IPS DF 19.7 (cell line): ENCODE data around the gene FASLG.
"Not testable (repeated sequence)": the region's sequence is repeated elsewhere in the genome, so short reads cannot be mapped to it uniquely, and the experiment has no call there.

ENCODE experiments used
- DNase-seq: peaks from one replicate; pipeline ENCODE4 v3.0.0-alpha.2; 2013; ENCODE audit warnings: low read depth, low spot score

FASLG gene

GRCh38 chr1:172680733-172681275 lies 21.9 kb downstream of the FASLG start:
- DNase-seq, result no peak

- DNase-seq, result no peak
Measured at GRCh38 chr1:172682812-172683211, 23.9 kb downstream of the FASLG start.

GRCh38 chr1:172686143-172686542 lies 27.2 kb downstream of the FASLG start:
- DNase-seq, result no peak

GRCh38 chr1:172688428-172689085 lies 29.7 kb downstream of the FASLG start:
- DNase-seq, result not testable (repeated sequence)

- DNase-seq, result not testable (repeated sequence)
Measured at GRCh38 chr1:172690925-172691324, 32.0 kb downstream of the FASLG start.

- DNase-seq, result no peak
Measured at GRCh38 chr1:172697534-172698002, 38.7 kb downstream of the FASLG start.

GRCh38 chr1:172698224-172698623 lies 39.3 kb downstream of the FASLG start:
- DNase-seq, result no peak

- DNase-seq, result no peak
Measured at GRCh38 chr1:172699111-172699510, 40.2 kb downstream of the FASLG start.

- DNase-seq, result no peak
Measured at GRCh38 chr1:172699695-172700227, 40.9 kb downstream of the FASLG start.

GRCh38 chr1:172700556-172700955 lies 41.7 kb downstream of the FASLG start:
- DNase-seq, result no peak

GRCh38 chr1:172704001-172704400 lies 45.1 kb downstream of the FASLG start:
- no peak for DNase-seq

GRCh38 chr1:172704420-172705210 lies 45.7 kb downstream of the FASLG start:
- DNase-seq, result no peak

GRCh38 chr1:172708452-172708851 lies 49.5 kb downstream of the FASLG start:
- no peak for DNase-seq

GRCh38 chr1:172711558-172711957 lies 52.7 kb downstream of the FASLG start:
- DNase-seq, result no peak

- no peak for DNase-seq
Measured at GRCh38 chr1:172713466-172713865, 54.6 kb downstream of the FASLG start.
